GM18909 (cell line): Measurements from ENCODE around the gene FIGNL2.
"Not testable (repeated sequence)": the region's sequence is repeated elsewhere in the genome, so short reads cannot be mapped to it uniquely, and the experiment has no call there.

Source experiments
- ATAC-seq: cut with Tn5 transposase; IDR thresholded peaks from one replicate; pipeline ENCODE4 v1.9.1; 2021; ENCODE audit warnings: mild to moderate bottlenecking; ENCODE audit not compliant: unreplicated experiment, poor library complexity

Gene FIGNL2, protein sequence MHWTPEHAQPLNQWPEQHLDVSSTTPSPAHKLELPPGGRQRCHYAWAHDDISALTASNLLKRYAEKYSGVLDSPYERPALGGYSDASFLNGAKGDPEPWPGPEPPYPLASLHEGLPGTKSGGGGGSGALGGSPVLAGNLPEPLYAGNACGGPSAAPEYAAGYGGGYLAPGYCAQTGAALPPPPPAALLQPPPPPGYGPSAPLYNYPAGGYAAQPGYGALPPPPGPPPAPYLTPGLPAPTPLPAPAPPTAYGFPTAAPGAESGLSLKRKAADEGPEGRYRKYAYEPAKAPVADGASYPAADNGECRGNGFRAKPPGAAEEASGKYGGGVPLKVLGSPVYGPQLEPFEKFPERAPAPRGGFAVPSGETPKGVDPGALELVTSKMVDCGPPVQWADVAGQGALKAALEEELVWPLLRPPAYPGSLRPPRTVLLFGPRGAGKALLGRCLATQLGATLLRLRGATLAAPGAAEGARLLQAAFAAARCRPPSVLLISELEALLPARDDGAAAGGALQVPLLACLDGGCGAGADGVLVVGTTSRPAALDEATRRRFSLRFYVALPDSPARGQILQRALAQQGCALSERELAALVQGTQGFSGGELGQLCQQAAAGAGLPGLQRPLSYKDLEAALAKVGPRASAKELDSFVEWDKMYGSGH

DNA sequence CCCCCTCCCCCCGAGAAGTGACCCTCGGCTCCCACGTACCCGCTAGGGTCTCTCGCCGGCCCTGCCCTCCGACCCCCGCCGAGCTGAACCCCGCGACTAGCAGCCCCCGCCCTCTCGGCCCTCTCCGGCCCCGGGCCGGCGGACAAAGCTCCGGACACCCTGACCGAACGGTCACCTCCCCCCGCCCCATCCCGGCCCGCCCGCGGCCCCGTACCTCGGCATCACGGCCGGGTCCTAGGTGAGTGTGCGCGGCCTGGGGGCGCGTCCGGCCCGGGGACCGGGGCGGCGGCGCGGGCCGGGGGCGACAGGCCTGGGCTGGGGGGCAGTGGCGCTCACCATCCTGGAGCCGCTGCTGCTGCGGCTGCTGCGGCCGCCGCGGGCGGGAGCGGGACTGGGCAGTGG, at the start of gene FIGNL2:
FIGNL2 (minus strand) TSS at position 393 of the 402 bp plus-strand sequence. CDS start 26,305 bp downstream, outside the sequence.
- no peak for ATAC-seq

DNA sequence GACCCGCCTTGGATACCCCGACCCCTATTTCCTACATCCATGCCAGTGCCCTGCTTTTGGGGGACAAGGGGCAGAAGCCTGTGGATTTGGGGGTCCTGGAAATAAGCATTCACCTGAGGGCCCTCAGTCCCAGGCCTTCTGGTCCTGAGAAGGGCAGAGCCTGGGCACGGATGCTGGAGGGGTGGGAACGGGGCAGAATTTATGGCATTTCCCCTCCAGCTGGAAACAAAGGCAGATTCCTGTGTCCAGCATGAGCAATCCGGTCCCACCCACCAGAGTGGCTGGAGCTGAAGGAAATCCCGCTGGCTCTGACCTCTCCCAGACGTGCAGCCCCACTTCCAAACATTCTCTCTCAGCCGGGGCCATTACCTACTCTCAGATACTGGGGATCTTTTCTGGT, 48.7 kb upstream of the FIGNL2 start:
- ATAC-seq: no peak

DNA sequence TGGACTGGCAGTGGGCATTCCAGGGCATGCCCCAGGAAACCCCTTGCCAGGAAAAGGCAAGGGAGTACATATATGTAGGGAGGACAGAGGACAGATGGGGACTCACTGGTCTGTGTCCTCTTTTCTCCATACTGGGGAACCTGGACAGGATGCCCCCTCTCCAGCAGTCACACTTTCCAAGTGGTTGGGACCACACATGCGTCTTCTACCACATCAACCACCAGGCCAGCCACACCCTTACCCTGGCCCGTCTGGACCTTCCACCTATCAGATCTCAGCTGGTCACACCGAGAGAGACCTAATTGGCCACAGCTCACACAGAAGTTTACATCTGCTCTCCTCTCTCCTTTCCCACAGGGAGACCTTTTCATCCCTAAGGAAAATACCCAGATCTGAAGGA, 47.7 kb upstream of the FIGNL2 start:
- no peak for ATAC-seq

DNA sequence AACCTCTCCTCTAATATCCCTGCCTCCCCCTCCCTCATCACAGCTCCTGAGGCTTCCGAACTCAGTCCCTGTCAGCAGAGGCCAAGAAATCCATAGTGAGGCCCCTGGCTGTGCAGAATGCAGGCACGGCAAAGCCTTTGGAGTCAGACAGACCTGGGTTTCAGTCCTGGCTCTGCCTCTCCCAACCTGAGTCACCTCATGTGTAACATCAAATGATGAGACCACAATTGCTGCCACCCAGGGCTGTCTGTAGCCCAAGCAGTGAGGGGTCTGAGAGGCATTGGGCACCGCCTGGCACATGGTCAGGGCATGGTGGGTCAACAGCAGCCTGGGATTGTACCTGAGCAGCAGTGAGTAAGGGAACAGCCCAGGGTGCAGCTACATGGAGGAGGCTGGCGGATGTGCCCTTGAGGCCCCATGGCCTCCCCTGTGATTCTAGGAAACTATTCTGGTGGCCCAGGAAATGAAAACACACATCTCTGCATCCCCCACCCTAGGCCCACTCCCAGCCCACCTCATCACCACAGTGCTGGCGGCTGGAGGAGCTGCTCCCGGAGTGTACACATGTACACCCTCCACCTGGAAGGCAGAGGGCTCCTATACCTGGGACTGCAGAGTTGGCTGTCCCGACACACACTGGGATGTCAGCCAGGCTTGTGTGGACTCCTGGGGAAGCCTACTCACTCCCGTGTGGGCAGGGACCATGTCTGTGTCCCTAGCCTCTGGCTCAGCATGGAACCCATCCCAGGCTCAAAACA, 47.0 kb upstream of the FIGNL2 start:
- no peak for ATAC-seq

DNA sequence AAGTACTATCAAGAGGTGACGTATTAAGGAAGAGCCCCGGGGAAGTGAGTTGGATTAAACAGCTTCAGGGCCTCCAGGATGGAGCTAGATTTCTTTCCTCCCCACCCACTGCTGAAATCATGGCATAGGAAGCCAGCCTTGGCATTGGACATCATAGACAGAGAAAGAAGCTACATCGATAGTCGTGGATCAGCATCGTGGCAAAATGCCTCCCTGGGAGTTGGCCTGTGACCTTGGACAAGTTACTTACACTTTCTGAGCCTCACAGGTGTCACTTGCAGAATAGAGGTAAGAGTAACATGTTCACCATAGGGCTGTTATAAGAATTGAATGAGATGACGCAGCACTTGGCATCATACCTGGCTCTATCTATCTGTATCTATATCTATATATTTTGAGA, 45.3 kb upstream of the FIGNL2 start:
- no peak for ATAC-seq

DNA sequence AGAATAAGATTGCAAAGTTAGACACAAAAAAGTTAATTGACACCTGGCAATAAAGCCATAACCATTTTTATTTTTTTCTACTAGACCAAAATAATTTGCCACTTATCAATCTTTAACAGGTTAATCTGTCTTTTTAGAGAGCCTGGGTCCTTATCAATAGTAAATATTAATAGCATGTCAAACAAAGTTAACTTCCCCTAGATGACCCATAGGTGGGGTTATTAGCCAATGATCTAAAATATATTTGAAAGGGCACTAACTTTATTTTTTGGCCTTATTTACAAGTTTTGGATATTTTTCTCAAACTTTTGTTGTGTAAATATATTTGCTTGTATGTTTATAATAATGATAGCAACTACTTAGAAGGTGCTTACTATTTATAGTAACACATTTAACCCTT, 43.3 kb upstream of the FIGNL2 start:
- no peak for ATAC-seq

DNA sequence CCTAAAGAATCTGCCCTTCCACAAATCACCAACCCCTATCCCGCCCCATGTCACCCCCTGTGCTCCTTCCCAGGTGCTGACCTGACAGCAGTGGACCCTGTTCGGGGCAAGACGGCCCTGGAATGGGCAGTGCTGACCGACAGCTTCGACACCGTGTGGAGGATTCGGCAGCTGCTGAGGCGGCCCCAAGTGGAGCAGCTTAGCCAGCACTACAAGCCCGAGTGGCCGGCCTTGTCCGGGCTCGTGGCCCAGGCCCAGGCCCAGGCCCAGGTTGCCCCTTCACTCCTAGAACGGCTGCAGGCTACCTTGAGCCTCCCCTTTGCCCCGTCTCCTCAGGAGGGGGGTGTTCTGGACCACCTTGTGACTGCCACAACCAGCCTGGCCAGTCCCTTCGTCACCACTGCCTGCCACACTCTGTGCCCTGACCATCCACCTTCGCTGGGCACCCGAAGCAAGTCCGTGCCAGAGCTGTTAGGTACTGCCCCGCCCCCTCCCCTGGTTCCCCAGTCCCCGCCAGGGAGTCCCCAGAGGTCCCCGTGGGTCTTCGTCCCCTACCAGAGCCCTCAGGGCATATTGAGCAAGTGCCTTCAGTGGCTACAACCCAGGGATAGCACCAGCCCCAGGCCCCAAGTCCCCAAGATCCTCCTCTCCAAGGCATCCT, 42.1 kb upstream of the FIGNL2 start:
- no peak for ATAC-seq

DNA sequence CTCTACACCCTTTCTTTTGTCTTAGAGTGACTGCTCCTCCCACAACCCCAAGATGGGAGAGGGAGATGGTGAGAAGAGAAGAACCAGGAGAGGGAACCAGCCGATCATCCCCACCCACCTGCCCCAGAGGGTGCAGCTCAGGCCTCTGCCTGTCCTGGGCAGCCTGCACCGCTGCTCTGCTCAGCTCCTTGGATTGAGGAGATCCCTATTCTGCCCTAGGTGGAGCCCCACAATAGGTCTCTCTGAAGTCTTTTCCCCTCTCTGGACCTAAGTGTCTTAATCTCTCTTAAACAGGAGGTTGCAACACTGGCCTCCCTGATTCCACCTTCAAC, 41.6 kb upstream of the FIGNL2 start:
- no peak for ATAC-seq

DNA sequence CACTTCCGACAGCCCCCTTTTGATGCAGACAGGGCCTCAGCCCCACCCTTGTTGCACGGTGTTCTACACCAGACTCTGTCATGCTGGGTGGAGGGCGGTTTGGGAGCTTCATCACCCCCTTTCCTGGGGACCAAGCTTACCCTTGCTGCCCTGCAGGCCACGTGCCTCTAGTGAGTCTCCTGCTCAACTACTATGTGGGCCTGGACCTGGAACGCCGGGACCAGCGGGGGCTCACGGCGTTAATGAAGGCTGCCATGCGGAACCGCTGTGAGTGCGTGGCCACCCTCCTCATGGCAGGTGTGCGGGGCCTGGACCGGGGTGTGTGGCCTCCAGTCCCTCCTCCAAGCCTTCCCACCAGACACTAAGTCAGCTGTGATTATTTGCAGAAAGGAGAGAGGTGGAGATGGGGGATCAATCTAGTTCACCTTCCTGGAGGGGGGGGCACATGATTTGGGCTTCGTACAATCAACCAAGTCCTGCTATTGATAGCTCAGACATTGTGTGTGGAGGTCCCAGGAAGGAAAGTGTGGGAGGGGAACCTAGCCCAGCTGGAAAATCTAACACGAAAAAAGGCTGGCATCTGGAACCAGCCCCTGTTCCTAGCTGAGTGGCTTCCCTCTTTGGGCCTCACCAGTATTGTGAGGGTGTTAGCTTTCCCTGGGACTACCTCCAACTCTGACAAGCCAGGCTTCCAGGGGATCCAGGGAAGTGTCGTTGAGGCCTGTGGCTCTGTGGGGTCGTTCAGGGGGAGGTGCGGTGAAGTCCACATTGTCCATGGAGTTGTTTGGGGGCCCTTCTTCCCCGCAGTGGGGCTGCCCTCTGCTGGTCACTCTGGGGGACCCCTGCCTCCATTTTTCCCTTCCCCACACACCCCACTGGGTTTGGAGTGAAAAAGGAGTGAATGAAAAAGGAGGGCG, 41.0 kb upstream of the FIGNL2 start:
- ATAC-seq: no peak

DNA sequence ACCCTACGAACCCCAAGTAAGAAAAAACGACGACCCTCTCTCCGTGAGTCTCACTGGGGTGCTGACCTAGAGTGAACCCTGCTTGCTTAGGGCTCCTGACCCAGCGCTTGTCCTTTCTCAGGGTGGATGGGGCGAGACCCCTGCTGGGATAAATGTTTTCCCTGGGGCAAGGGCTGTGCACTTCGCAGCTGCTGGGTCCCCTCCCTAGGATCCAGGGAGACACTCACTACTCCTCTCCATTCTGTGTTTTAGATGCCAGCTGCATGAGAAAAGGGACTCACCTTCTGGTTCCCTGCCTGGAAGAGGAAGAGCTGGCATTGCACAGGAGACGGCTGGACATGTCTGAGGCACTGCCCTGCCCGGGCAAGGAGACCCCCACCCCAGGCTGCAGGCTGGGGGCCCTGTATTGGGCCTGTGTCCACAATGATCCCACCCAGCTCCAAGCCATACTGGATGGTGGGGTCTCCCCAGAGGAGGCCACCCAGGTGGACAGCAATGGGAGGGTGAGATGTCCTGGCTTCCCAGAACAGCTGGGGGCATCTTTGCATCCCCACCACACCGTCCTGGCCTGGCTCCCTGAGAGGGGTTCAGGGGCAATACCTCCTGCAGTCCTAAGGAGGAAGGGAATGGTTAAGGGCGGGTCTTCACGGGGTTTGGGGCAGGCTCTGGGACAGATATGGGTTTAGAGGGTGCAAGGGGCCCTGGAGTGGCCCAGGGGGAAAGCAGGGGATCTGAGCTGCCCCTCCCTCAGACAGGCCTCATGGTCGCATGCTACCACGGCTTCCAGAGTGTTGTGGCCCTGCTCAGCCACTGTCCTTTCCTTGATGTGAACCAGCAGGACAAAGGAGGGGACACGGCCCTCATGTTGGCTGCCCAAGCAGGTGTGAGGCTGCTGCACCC, 40.0 kb upstream of the FIGNL2 start:
- no peak for ATAC-seq

DNA sequence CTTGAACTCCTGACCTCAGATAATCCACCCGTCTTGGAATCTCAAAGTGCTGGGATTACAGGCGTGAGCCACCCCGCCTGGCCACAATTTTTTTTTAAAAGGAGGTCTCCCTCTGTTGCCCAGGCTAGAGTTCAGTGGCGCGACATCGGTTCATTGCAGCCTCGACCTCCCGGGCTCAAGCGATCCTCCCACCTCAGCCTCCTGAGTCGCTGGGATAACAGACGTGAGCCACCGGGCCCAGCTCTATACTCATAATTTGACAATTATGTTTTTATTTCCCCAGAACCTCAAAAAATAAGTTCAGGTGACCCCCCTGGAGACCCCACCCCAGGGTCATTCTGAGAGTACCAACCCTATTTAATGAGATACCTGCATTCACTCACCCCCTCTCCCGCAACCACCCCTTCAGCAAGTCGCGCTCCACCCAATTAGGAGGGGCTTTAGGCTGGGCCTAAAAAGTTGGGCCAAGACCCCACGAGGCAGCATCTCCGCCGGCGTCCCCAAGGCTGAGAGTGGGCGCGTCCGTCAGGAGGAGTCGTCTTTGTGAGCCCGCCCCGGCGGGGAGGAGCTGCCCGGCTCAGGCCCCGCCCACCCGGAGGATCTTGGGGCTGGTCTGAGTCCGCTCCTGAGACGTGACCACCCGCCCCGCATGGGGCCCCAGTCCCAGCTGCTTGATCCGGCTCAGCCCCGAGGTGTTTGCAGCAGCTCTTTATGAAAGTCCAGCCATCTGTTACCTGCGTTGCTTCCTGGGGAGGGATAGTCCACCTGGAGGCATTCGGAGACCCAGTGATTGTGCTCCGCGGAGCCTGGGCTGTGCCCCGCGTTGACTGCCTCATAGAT, 39.2 kb upstream of the FIGNL2 start, which contains the start of gene ANKRD33:
ANKRD33 (plus strand) TSS at position 628 of the 840 bp plus-strand sequence; CDS start at position 712, 84 bp downstream.
- ATAC-seq: no peak

DNA sequence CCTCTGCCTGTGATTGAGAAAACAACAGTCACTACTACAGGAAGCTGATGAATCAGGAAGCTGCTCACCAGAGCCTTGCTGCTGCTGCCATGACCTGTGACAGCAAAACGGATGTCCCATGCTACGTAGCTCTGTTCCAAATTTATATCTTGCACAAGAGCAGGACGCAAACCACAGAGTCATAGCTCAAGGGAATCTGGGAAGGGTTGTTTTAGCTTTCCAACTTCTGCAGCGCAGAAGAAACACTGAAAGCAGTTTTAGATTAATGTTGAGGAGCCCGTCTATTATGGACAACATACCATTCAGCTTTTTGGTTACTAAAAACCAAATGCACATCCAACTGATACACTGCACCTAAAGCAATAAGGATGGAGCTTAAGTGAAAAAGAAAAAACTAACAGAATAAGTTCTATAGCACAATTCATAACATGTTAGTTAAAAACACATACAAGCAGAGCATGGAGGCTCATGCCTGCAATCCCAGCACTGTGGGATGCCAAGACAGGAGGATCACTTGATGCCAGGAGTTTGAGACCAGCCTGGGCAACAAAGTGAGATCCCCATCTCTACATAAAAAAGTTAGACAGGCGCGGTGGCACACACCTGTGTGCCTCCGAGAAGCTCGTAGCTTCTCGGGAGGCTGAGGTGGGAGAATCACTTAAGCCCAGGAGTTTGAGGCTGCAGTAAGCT, 37.6 kb upstream of the FIGNL2 start:
- ATAC-seq: no peak

DNA sequence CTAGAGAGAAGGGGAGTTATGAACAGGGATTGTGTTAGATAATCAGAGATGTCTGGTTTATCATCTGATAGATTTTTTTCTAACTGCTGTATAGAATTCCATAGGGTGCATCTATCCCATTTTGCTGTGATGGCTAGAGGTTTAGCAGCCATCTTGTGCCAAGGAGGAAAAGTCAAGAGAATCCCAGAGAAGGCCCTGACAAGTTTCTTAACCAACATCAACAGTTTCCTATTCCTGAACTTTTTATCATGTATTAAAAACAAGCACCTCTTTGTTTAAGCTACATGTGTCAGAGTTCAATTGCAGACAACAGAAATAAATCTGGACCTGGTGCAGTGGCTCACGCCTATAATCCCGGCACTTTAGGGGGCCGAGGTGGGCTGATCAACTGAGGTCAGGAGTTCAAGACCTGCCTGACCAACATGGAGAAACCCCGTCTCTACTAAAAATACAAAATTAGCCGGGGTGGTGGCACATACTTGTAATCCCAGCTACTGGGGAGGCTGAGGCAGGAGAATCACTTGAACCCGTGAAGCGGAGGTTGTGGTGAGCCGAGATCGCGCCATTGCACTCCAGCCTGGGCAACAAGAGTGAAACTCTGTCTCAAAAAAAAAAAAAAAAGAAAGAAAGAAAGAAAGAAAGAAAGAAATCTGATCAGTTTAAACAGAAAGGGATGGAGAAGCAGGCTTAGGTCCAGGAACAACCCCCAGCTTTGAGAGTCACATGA, 36.9 kb upstream of the FIGNL2 start:
- ATAC-seq: not testable (repeated sequence)

DNA sequence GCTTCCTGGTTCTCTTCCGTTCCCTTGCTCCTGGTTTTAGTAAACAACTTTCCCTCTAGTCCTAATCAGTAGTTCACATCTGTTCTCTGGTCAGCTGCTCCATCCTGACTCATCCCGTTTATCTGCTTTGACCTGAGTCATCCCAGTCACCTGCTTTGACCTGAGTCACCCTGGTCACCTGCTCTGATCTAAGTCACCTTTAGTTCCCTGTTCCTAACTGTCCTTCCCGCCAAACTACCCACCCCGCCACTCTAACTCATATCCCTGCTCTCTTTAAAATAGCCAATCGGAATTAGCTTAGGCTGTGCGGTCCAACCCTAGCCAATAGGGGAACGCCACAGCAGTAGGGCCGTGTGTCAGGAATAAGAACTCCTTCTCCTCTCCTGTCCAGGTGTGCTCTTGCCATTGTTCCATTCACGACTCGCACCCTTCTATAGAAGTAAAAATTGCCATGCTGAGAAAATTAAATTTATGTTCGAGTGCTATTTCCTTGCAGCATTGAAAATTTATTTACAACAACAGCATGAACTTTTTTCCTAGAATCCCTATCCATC, 36.2 kb upstream of the FIGNL2 start:
- no peak for ATAC-seq

DNA sequence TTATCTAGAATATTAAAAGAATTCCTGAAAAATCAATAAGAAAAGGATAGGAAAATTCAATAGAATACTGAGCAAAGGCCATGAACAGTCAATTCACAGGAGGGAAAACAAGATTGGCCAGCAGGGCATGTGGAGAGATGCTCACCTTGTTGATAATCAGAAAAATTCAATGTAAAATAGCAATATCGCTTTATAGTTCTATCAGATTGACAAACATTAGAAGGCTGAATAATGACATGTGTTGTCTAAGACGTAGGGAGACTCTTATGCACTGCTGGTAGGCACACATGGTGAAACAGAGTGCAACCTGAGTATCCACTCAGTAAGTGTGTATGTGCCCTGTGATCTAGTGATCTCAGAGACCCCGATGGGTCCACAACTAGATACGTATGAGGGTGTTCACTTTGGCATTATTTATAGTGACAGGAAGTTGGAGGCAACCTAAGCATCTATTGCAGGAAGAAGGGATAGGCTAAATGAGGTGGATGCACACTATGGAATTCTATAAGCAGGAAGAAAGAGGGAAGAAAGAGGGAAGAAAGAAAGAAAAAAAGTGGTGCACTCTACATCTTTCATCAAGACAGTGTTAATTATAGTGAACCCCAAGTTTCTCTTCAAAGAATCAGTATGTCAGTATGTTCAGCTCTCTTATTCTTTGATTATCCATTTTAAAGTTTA, 35.6 kb upstream of the FIGNL2 start:
- ATAC-seq: no peak

DNA sequence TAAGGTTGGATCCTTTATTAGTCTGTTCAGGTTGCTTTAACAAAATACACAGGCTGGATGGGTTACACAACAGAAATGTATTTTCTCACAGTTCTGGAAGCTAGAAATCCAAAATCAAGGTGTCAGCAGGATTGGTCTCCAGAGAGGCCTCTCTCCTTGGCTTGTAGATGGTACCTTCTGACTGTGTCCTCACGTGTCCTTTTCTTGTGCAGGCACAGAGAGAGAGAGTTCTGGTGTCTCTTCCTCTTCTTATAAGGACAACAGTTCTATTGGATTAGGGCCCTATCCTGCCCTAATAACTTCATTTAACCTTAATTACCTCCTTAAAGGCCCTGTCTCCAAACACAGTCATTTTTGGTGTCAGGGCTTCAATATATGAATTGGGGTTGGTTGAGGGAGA, 34.8 kb upstream of the FIGNL2 start:
- no peak for ATAC-seq
